Keratinocyte (primary cell): ENCODE measurements around the gene STX17. TPM values are rescaled to one million over a fixed set of nuclear protein-coding genes. Genes with fewer than 3 reads are reported as not detected.

Experiments
- DNase-seq: peaks from one replicate; pipeline ENCODE4 v3.0.0-alpha.2; 2011; ENCODE audit warnings: low read depth, missing footprints, low spot score
- FAIRE-seq: peaks from 2 replicates; lab custom pipeline; 2011; peaks lifted over from hg19 to GRCh38; lab: Jason Lieb, UNC
- H2AFZ ChIP-seq: 2 replicates; pipeline ENCODE4 v1.6.0; 2012; ENCODE audit warnings: low read length, control low read depth, inconsistent platforms; ENCODE audit not compliant: control insufficient read depth
- H3K27ac ChIP-seq: 2 replicates; pipeline ENCODE4 v1.5.1; 2011; ENCODE audit warnings: low read length; ENCODE audit not compliant: control insufficient read depth, insufficient read depth
- H3K27me3 ChIP-seq: 3 replicates; pipeline ENCODE4 v1.6.0; 2011; ENCODE audit warnings: low read length; ENCODE audit not compliant: control insufficient read depth, insufficient read depth; ENCODE audit errors: extremely low read depth
- H3K36me3 ChIP-seq, 2 experiments: 2 replicates in 1 of 2; 3 replicates in 1 of 2; pipeline ENCODE4 v1.5.1; 2011; ENCODE audit warnings: low read length in 2 of 2, mild to moderate bottlenecking in 1 of 2; ENCODE audit not compliant: control insufficient read depth in 2 of 2, insufficient read depth in 2 of 2; ENCODE audit errors: extremely low read depth in 1 of 2
- H3K4me1 ChIP-seq: 3 replicates; pipeline ENCODE4 v1.5.1; 2011; ENCODE audit warnings: low read length; ENCODE audit not compliant: control insufficient read depth, insufficient read depth; ENCODE audit errors: extremely low read depth
- H3K4me2 ChIP-seq: 3 replicates; pipeline ENCODE4 v1.6.0; 2011; ENCODE audit warnings: low read depth, low read length; ENCODE audit not compliant: control insufficient read depth, insufficient read depth; ENCODE audit errors: extremely low read depth
- H3K4me3 ChIP-seq, 3 experiments: fragments of 200-600 bp in 1 of 3; sonication (generic) in 1 of 3; 2 replicates in 2 of 3; 3 replicates in 1 of 3; pipeline ENCODE4 v1.5.1; 2011 to 2016; ENCODE audit warnings: low read length in 3 of 3, mild to moderate bottlenecking in 3 of 3, control low read depth in 2 of 3, inconsistent platforms in 1 of 3, low read depth in 1 of 3, mixed read lengths in 1 of 3, mixed run types in 1 of 3, moderate library complexity in 1 of 3; ENCODE audit not compliant: control insufficient read depth in 2 of 3, insufficient read depth in 2 of 3; ENCODE audit errors: extremely low read depth in 1 of 3
- H3K79me2 ChIP-seq: 2 replicates; pipeline ENCODE4 v1.6.0; 2012; ENCODE audit warnings: low read length; ENCODE audit not compliant: control insufficient read depth, insufficient read depth
- H3K9ac ChIP-seq: 3 replicates; pipeline ENCODE4 v1.6.0; 2011; ENCODE audit warnings: low read length; ENCODE audit not compliant: control insufficient read depth, insufficient read depth; ENCODE audit errors: extremely low read depth
- H3K9me1 ChIP-seq: 3 replicates; pipeline ENCODE4 v1.6.0; 2011; ENCODE audit warnings: low read length; ENCODE audit not compliant: control insufficient read depth, insufficient read depth; ENCODE audit errors: extremely low read depth
- H3K9me3 ChIP-seq: 2 replicates; pipeline ENCODE4 v1.5.1; 2012; ENCODE audit warnings: low read depth, low read length; ENCODE audit not compliant: control insufficient read depth
- H4K20me1 ChIP-seq: 3 replicates; pipeline ENCODE4 v1.6.0; 2011; ENCODE audit warnings: low read length; ENCODE audit not compliant: control insufficient read depth, insufficient read depth; ENCODE audit errors: extremely low read depth
- EZH2 ChIP-seq: IDR thresholded peaks from one replicate; pipeline ENCODE4 v1.6.1; 2012; ENCODE audit warnings: inconsistent platforms, mild to moderate bottlenecking, low read length, moderate library complexity
- dilution Hi-C: fragments of 300-500 bp; cut with MboI; formaldehyde crosslinking; loops from one replicate; pipeline ENCODE4 v1.7.0; 2020; ENCODE audit warnings: low sequenced_read_pairs; ENCODE audit not compliant: extremely low pct_ligation_motif_present
- polyA plus RNA-seq, 5 experiments: library from polyadenylated mRNA; depleted of rRNA in 3 of 5; stranded (reverse) in 3 of 5; stranded (forward) in 1 of 5; unstranded in 1 of 5; fragments of >200 nt; gene quantifications; 1 replicate in 1 of 5; 2 replicates in 3 of 5; 3 replicates in 1 of 5; pipeline versions ENCODE4 v1.2.1 to v1.2.3, GENCODE V29; 2011 to 2012; ENCODE audit warnings: missing spikeins in 2 of 5, low read depth in 1 of 5, low replicate concordance in 1 of 5
- TF ChIP-seq, protein P1 (sequence below), 3 experiments: IDR thresholded peaks in 1 of 3; conservative IDR thresholded peaks in 1 of 3; optimal IDR thresholded peaks in 1 of 3; 2 replicates in 2 of 3; 3 replicates in 1 of 3; pipeline versions ENCODE3 to v1.5.1; 2011; ENCODE audit warnings: low read length in 3 of 3, mild to moderate bottlenecking in 3 of 3, moderate library complexity in 2 of 3, control low read depth in 1 of 3, inconsistent platforms in 1 of 3; ENCODE audit not compliant: insufficient read depth in 2 of 3; ENCODE audit errors: extremely low read depth in 1 of 3

STX17 gene
- polyA plus RNA-seq, 1 donor (not counting 4 experiments of a cell fraction or from before 2014, with no cell fraction given) = 12.6 TPM

DNA sequence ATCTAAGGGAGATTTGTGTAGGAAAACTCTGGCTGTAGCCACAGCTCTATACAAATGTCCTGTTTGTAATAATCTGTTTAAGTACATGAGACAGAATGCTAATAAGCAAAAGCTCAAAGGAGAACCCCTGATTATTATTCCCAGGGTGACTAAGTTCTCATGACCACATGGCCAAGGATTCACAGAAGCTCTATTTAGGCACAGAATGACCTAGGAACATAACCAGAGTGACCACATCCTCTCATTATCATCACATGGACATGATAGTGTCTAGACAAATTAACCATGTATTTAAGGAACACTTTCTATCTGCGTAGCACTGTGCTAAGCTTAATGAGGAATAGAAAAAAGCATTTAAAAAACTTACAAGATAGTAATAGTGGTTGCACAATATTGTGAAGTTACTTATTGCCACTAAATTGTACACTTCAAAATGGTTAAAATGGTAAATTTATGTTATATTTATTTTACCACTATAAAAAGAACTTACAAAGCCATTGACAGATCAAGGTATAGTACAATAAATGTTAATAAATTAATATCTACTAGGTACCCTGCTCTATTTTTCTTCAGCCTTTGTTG is 56.3 kb downstream of the STX17 start:
- Histone ChIP-seq H3K9me3 (no peaks in the 10 kb centered on the region), H3K79me2 (no peaks in the 10 kb centered on the region), H3K36me3 (peaks cover 0 to 2% of the 10 kb centered on the region in 2 experiments), H3K4me3 (no peak overlapping the region), H2AFZ (no peak overlapping the region), H3K9ac (no peak overlapping the region), H3K27me3 (no peaks in the 10 kb centered on the region), H3K27ac (no peak overlapping the region), H4K20me1 (no peaks in the 10 kb centered on the region), H3K9me1 (no peaks in the 10 kb centered on the region), H3K4me1 (peaks cover 8% of the 10 kb centered on the region), H3K4me2 (no peak overlapping the region)
- DNase-seq (no peak), FAIRE-seq (no peak)
- no peak for TF ChIP-seq EZH2
- TF ChIP-seq, protein P1, sequence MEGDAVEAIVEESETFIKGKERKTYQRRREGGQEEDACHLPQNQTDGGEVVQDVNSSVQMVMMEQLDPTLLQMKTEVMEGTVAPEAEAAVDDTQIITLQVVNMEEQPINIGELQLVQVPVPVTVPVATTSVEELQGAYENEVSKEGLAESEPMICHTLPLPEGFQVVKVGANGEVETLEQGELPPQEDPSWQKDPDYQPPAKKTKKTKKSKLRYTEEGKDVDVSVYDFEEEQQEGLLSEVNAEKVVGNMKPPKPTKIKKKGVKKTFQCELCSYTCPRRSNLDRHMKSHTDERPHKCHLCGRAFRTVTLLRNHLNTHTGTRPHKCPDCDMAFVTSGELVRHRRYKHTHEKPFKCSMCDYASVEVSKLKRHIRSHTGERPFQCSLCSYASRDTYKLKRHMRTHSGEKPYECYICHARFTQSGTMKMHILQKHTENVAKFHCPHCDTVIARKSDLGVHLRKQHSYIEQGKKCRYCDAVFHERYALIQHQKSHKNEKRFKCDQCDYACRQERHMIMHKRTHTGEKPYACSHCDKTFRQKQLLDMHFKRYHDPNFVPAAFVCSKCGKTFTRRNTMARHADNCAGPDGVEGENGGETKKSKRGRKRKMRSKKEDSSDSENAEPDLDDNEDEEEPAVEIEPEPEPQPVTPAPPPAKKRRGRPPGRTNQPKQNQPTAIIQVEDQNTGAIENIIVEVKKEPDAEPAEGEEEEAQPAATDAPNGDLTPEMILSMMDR (optimal IDR thresholded peaks at IDR 0.05 in 1 of 3, IDR thresholded peaks at IDR 0.05 in 1 of 3, conservative IDR thresholded peaks at IDR 0.05 in 1 of 3; ENCODE audit: extremely low read depth in 1 of 3, insufficient read depth in 2 of 3, low read length in 3 of 3) = no peak
- dilution Hi-C loops = no loop called here

DNA sequence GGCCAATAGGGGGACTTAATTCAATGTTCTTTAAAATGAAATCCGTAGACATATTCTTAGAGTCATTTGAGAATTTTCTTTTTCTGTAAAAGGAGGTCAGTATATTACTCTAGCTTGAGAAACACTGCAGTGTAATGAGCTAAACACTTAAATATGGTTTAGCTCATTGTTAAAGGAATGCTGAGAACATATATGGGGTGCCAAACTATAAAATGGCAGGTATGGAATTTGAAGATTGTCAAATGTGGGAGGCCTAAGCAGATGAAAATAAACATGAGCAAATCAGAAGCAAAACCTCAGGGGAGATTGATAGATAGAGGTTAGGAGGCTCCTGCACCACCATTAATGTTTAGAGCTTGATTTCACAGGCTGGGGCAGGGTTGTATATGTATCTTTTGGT is 57.9 kb downstream of the STX17 start:
- dilution Hi-C loops = no loop called here
- H3K9ac ChIP-seq = no peak overlapping the region
- FAIRE-seq = no peak

More for the DNA sequence above, 57.9 kb downstream of the STX17 start:
- H3K4me2 ChIP-seq = no peak overlapping the region
- peaks cover 3 to 5% of the 10 kb centered on the region in 2 experiments for H3K36me3 ChIP-seq
- no peak overlapping the region for H3K4me3 ChIP-seq
- H4K20me1 ChIP-seq = no peaks in the 10 kb centered on the region
- no peak overlapping the region for H2AFZ ChIP-seq
- no peak overlapping the region for H3K27ac ChIP-seq
- no peak for TF ChIP-seq EZH2
- TF ChIP-seq, protein P1 (optimal IDR thresholded peaks at IDR 0.05 in 1 of 3, IDR thresholded peaks at IDR 0.05 in 1 of 3, conservative IDR thresholded peaks at IDR 0.05 in 1 of 3; ENCODE audit: extremely low read depth in 1 of 3, insufficient read depth in 2 of 3, low read length in 3 of 3) = no peak
- H3K9me3 ChIP-seq = no peaks in the 10 kb centered on the region
- H3K27me3 ChIP-seq = no peaks in the 10 kb centered on the region
- peaks cover 8% of the 10 kb centered on the region for H3K4me1 ChIP-seq
- H3K9me1 ChIP-seq = no peaks in the 10 kb centered on the region
- no peaks in the 10 kb centered on the region for H3K79me2 ChIP-seq
- no peak for DNase-seq
